Caco-2 (cell line): ENCODE results near the gene ABHD12. TPM values are rescaled to one million over a fixed set of nuclear protein-coding genes. Genes with fewer than 3 reads are reported as not detected.

Experiments
- BruUV-seq: library from RNA; stranded (reverse); fragments of 400-500 nt; replicated peaks from 2 replicates; lab custom pipeline; 2021; lab: Mats Ljungman, UMichigan
- CTCF ChIA-PET: fragments of 300-600 bp; sonication (Branson Sonifier 250); formaldehyde crosslinking; loops from one replicate; lab custom pipeline; 2022; ENCODE audit warnings: antibody characterized with exemption; lab: Charles Lee
- POLR2A ChIA-PET: fragments of 300-600 bp; sonication (Branson Sonifier 250); formaldehyde crosslinking; loops from one replicate; lab custom pipeline; 2022; ENCODE audit warnings: antibody characterized with exemption; lab: Charles Lee
- DNase-seq, 2 experiments: peaks; one replicate each; pipeline versions ENCODE4 v3.0.0 to v3.0.0-alpha.2; 2020 to 2022
- H3K27me3 ChIP-seq: replicated peaks from 2 replicates; pipeline ENCODE4 v1.6.0; 2011; ENCODE audit warnings: low read length; ENCODE audit not compliant: control insufficient read depth, insufficient read depth
- H3K36me3 ChIP-seq: 2 replicates; pipeline ENCODE4 v1.5.1; 2011; ENCODE audit warnings: low read length; ENCODE audit not compliant: control insufficient read depth, insufficient read depth
- H3K4me1 ChIP-seq: fragments of 250-450 bp; sonication (Bioruptor Pico); 2 replicates; pipeline ENCODE4 v1.5.1; 2020; ENCODE audit warnings: mild to moderate bottlenecking
- H3K4me3 ChIP-seq: 2 replicates; pipeline ENCODE4 v1.5.1; 2011; ENCODE audit warnings: low read depth, mild to moderate bottlenecking, control low read depth, low read length
- H3K9me3 ChIP-seq: fragments of 250-450 bp; sonication (Bioruptor Pico); 2 replicates; pipeline ENCODE4 v1.5.1; 2020; ENCODE audit warnings: mild to moderate bottlenecking, moderate library complexity
- H3K27ac Mint-ChIP-seq: one replicate; pipeline ENCODE4 v1.8.0; 2022; ENCODE audit warnings: mixed read lengths; ENCODE audit not compliant: unreplicated experiment
- H3K27me3 Mint-ChIP-seq: one replicate; pipeline ENCODE4 v1.8.0; 2022; ENCODE audit warnings: mixed read lengths; ENCODE audit not compliant: insufficient read depth, unreplicated experiment
- H3K36me3 Mint-ChIP-seq: one replicate; pipeline ENCODE4 v1.8.0; 2022; ENCODE audit warnings: mild to moderate bottlenecking, mixed read lengths; ENCODE audit not compliant: insufficient read depth, unreplicated experiment
- H3K4me1 Mint-ChIP-seq: one replicate; pipeline ENCODE4 v1.8.0; 2022; ENCODE audit warnings: low read depth, mixed read lengths; ENCODE audit not compliant: unreplicated experiment
- H3K4me3 Mint-ChIP-seq: one replicate; pipeline ENCODE4 v1.8.0; 2022; ENCODE audit warnings: mild to moderate bottlenecking, moderate library complexity, mixed read lengths; ENCODE audit not compliant: unreplicated experiment
- H3K9me3 Mint-ChIP-seq: one replicate; pipeline ENCODE4 v1.8.0; 2022; ENCODE audit warnings: mixed read lengths; ENCODE audit not compliant: unreplicated experiment
- intact Hi-C: fragments of 100-400 bp; cut with micrococcal nuclease; formaldehyde crosslinking; loops from one replicate; pipeline ENCODE4 v1.10.0; 2022; ENCODE audit not compliant: unreplicated experiment
- total RNA-seq: library from RNA; stranded (reverse); gene quantifications from 2 replicates; pipeline ENCODE4 v1.2.3, GENCODE V29; 2022
- TF ChIP-seq, protein P1 (sequence below), 2 experiments: fragments of 200-600 bp in 1 of 2; IDR thresholded peaks; 1 replicate in 1 of 2; 2 replicates in 1 of 2; pipeline versions ENCODE4 v1.5.1 to v1.8.0; 2011 to 2022; ENCODE audit warnings: antibody characterized with exemption in 1 of 2, control low read depth in 1 of 2, inconsistent platforms in 1 of 2, low read depth in 1 of 2, low read length in 1 of 2, mild to moderate bottlenecking in 1 of 2, moderate library complexity in 1 of 2; ENCODE audit not compliant: insufficient read depth in 1 of 2, severe bottlenecking in 1 of 2, unreplicated experiment in 1 of 2

Gene ABHD12
- total RNA-seq, 1 experiment from 2014 or later, result 104 TPM

GRCh38 chr20:25251019-25251418 is 139.6 kb downstream of the ABHD12 start:
- Histone ChIP-seq H3K9me3 (no peaks in the 10 kb centered on the region), H3K36me3 (no peaks in the 10 kb centered on the region; the same call in 1 of the 2 replicates), H3K4me3 (no peak overlapping the region), H3K4me1 (peaks cover 30% of the 10 kb centered on the region), H3K27me3 (no peaks in the 10 kb centered on the region)
- intact Hi-C loops, result no loop called here
- ChIA-PET CTCF (no interaction called here), POLR2A (interaction anchor here (1.4 kb wide), 1 partner anchor 55 kb away, joined by 4 read pairs; the partner anchor contains the start of gene ENTPD6)
- H3K36me3 Mint-ChIP-seq, result peaks cover 23% of the 10 kb centered on the region
- no TSS peak for BruUV-seq
- no peaks in the 10 kb centered on the region for H3K27me3 Mint-ChIP-seq
- H3K27ac Mint-ChIP-seq, result no peak overlapping the region
- no peaks in the 10 kb centered on the region for H3K9me3 Mint-ChIP-seq
- TF ChIP-seq, protein P1, sequence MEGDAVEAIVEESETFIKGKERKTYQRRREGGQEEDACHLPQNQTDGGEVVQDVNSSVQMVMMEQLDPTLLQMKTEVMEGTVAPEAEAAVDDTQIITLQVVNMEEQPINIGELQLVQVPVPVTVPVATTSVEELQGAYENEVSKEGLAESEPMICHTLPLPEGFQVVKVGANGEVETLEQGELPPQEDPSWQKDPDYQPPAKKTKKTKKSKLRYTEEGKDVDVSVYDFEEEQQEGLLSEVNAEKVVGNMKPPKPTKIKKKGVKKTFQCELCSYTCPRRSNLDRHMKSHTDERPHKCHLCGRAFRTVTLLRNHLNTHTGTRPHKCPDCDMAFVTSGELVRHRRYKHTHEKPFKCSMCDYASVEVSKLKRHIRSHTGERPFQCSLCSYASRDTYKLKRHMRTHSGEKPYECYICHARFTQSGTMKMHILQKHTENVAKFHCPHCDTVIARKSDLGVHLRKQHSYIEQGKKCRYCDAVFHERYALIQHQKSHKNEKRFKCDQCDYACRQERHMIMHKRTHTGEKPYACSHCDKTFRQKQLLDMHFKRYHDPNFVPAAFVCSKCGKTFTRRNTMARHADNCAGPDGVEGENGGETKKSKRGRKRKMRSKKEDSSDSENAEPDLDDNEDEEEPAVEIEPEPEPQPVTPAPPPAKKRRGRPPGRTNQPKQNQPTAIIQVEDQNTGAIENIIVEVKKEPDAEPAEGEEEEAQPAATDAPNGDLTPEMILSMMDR (IDR thresholded peaks at IDR 0.05; ENCODE audit: insufficient read depth in 1 of 2, low read depth in 1 of 2, low read length in 1 of 2, severe bottlenecking in 1 of 2, unreplicated experiment in 1 of 2), result no peak
- no peak overlapping the region for H3K4me3 Mint-ChIP-seq
- H3K4me1 Mint-ChIP-seq, result peaks cover 15% of the 10 kb centered on the region
- DNase-seq, result no peak

DNA sequence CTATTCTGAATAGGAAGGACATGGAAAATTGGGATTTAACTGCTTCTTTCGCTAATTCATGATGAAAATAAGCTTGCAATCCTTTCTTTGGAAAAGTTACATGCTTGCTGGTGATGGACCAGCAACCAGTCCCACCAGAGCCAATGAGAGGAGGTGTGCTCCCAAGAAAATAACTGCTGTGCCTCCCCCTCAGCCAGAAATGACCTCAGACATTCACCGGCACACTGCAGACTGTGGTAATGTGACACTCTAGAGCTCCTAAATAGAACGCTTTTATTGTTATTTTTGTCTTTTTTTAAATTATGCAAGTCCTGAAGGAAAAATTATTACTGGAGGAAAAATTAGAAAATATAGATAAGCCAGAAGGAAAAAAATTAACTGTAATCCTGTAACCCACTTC is 140.1 kb downstream of the ABHD12 start:
- Mint-ChIP-seq H3K36me3 (peaks cover 23% of the 10 kb centered on the region), H3K27me3 (no peaks in the 10 kb centered on the region), H3K9me3 (no peaks in the 10 kb centered on the region), H3K4me1 (peaks cover 15% of the 10 kb centered on the region), H3K4me3 (no peak overlapping the region), H3K27ac (no peak overlapping the region)
- no peak for DNase-seq
- BruUV-seq, result no TSS peak
- H3K4me1 ChIP-seq, result peaks cover 32% of the 10 kb centered on the region
- POLR2A ChIA-PET, result no interaction called here
- TF ChIP-seq, protein P1 (IDR thresholded peaks at IDR 0.05; ENCODE audit: insufficient read depth in 1 of 2, low read depth in 1 of 2, low read length in 1 of 2, severe bottlenecking in 1 of 2, unreplicated experiment in 1 of 2), result no peak
- H3K4me3 ChIP-seq, result no peak overlapping the region
- H3K27me3 ChIP-seq, result no peaks in the 10 kb centered on the region
- CTCF ChIA-PET, result no interaction called here
- no peaks in the 10 kb centered on the region; the same call in 1 of the 2 replicates for H3K36me3 ChIP-seq
- intact Hi-C loops, result no loop called here
- no peaks in the 10 kb centered on the region for H3K9me3 ChIP-seq

Other genes starting within 250 kb of the ABHD12 start
- gene ENTPD6, start 195.1 kb downstream of the ABHD12 start, total RNA-seq, result 86.6 and 89.4 TPM in 2 replicates
- gene PYGB, start 142.8 kb downstream of the ABHD12 start, total RNA-seq, result 67.9 and 78.9 TPM in 2 replicates
- 48.7 and 50.9 TPM in 2 replicates for gene GINS1, start 16.8 kb upstream of the ABHD12 start, total RNA-seq
- 11.2 and 13.6 TPM in 2 replicates for gene NINL, start 194.7 kb upstream of the ABHD12 start, total RNA-seq
- gene NANP, start 233.2 kb upstream of the ABHD12 start, total RNA-seq, result 9.3 and 10.1 TPM in 2 replicates